Sigmoid colon (tissue), 7 donors: ENCODE results near the gene ADH1B. TPM values are rescaled to one million over a fixed set of nuclear protein-coding genes. Genes with fewer than 3 reads are reported as not detected.
"Not testable (repeated sequence)": the region's sequence is repeated elsewhere in the genome, so short reads cannot be mapped to it uniquely, and the experiment has no call there.

ENCODE experiments used
- DNase-seq: peaks from one replicate; pipeline ENCODE4 v3.0.0-alpha.2; 2019
- H3K27ac ChIP-seq, 4 donors: fragments of 200-600 bp; sonication (generic); one replicate each; pipeline ENCODE4 v1.5.1; 2016 to 2019; ENCODE audit warnings: mild to moderate bottlenecking in 1 of 4
- H3K27me3 ChIP-seq, 3 donors: fragments of 200-600 bp; sonication (generic); one replicate each; pipeline ENCODE4 v1.5.1; 2019; ENCODE audit warnings: mild to moderate bottlenecking in 1 of 3
- H3K36me3 ChIP-seq, 4 donors: fragments of 200-600 bp; sonication (generic); one replicate each; pipeline ENCODE4 v1.5.1; 2016 to 2019
- H3K4me1 ChIP-seq, 4 donors: fragments of 200-600 bp; sonication (generic); one replicate each; pipeline ENCODE4 v1.5.1; 2017 to 2019
- H3K4me3 ChIP-seq, 4 donors: fragments of 200-600 bp; sonication (generic); one replicate each; pipeline ENCODE4 v1.5.1; 2017 to 2019; ENCODE audit warnings: mild to moderate bottlenecking in 2 of 4, moderate library complexity in 1 of 4
- H3K9me3 ChIP-seq, 4 donors: fragments of 200-600 bp in 3 of 4; sonication (generic) in 3 of 4; one replicate each; pipeline versions ENCODE4 v1.5.1 to v1.6.1; 2013 to 2019
- EP300 ChIP-seq, 4 donors: sonication (generic); formaldehyde crosslinking; IDR thresholded peaks; one replicate each; pipeline ENCODE4 v1.6.1; 2017; ENCODE audit warnings: antibody characterized with exemption in 4 of 4
- POLR2A ChIP-seq, 2 donors: fragments of 450-650 bp; IDR thresholded peaks; one replicate each; pipeline ENCODE4 v1.6.1; 2016; ENCODE audit warnings: antibody characterized with exemption in 2 of 2, mild to moderate bottlenecking in 2 of 2, moderate library complexity in 2 of 2
- POLR2AphosphoS5 ChIP-seq, 4 donors: sonication (generic); formaldehyde crosslinking; IDR thresholded peaks; one replicate each; pipeline ENCODE4 v1.6.1; 2017; ENCODE audit warnings: antibody characterized with exemption in 4 of 4
- WGBS, 2 donors: extraction: QIAGEN DNeasy Blood & Tissue Kit; methylation state at CpG; one replicate each; pipeline ENCODE4 v1.1.7; 2013; 5-methylcytosine and 5-hydroxymethylcytosine counted together
- intact Hi-C: fragments of 100-400 bp; cut with DNase I; formaldehyde crosslinking; loops from one replicate; pipeline ENCODE4 v1.15.1; 2023
- polyA plus RNA-seq, 3 donors: library from polyadenylated mRNA; stranded (reverse); fragments of 200-250 nt; gene quantifications; one replicate each; pipeline ENCODE4 v1.2.3, GENCODE V29; 2013
- total RNA-seq, 4 donors: library from RNA; depleted of rRNA; stranded (reverse); fragments of >200 nt; gene quantifications; one replicate each; pipeline ENCODE4 v1.1.0, GENCODE V29; 2016
- TF ChIP-seq, protein P1 (sequence below), 4 experiments: fragments of 450-650 bp in 3 of 4; fragments of 200-600 bp in 1 of 4; IDR thresholded peaks; one replicate each; pipeline ENCODE4 v1.5.1; 2016 to 2019; ENCODE audit warnings: antibody characterized with exemption in 4 of 4, mild to moderate bottlenecking in 3 of 4, moderate library complexity in 2 of 4
- donor health status: healthy with polysubstance abuse.
- donor health status: Bipolar disorder and iron deficiency.
- donor health status: healthy.

The ADH1B gene
- total RNA-seq (100 to 1,000 TPM; 270 to 906 (median 466) TPM), polyA plus RNA-seq (100 to 1,000 TPM in 2 of 3 donors, 10 to 100 TPM in 1; 35.4 to 548 (median 171) TPM)

DNA sequence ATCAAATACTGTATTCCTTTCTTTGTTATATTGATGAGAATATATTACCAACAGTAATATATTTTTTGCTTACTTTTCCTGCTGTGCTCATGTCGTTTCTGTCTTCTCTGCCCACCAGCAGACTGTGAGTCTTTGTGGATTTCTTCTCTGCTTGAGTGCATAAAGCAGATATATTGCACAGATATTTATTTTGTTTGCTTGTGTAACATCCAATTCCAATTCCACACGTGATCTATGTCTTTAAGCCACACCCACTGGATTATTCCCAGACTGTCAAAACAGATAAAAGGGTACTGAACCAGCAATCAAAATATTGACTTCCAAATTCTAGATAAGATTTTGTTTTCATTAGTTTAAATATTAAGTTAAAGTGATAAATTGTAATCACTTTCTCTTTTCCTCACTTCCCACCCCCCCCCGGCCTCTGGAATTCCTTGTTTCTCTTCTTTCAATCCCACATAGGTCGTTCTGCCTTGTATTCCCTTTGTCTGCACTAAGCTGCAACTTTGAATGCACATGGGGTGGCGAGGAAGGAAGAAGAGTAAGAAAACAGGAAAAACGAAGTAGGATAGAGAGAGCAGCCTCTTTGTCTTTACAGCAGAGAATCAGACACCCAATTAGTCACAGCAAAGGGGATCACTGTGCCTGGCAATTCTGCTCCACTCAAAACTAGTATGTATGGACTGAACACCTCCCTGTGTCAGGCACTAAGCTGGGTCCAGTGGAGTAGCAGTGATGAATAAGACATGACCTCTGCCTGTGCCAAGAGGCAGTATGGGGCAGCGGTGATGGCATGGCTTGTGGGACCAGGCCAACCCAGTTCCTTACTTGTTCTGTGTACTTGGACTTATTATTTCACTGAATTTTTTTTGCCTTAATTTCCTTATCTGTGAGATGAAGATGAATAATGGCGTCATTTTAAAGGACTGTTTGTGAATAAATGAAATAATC is at the start of gene ADH1B:
TSS of gene ADH1B (minus strand) at position 161 of the 951 bp plus-strand sequence. CDS start at position 91, 70 bp downstream.
- Histone ChIP-seq H3K4me3 (peak within 1 kb of the TSS; percentile 22 to 35 (median 28)), H3K27ac (peak within 1 kb of the TSS; percentile 49 to 86 (median 80)), H3K36me3 (no peaks in the 10 kb centered on the region), H3K27me3 (no peaks in the 10 kb centered on the region), H3K4me1 (peaks cover 0 to 33% (median 24%) of the 10 kb centered on the region in 4 donors), H3K9me3 (no peaks in the 10 kb centered on the region)
- TF ChIP-seq POLR2AphosphoS5 (IDR thresholded peaks at IDR 0.05) (peak in 3 of 4 donors; percentile 38 to 76 (median 69)), POLR2A (IDR thresholded peaks at IDR 0.05) (peak in 1 of 2 donors; percentile 32), EP300 (IDR thresholded peaks at IDR 0.05) (no peak)
- TF ChIP-seq, protein P1, sequence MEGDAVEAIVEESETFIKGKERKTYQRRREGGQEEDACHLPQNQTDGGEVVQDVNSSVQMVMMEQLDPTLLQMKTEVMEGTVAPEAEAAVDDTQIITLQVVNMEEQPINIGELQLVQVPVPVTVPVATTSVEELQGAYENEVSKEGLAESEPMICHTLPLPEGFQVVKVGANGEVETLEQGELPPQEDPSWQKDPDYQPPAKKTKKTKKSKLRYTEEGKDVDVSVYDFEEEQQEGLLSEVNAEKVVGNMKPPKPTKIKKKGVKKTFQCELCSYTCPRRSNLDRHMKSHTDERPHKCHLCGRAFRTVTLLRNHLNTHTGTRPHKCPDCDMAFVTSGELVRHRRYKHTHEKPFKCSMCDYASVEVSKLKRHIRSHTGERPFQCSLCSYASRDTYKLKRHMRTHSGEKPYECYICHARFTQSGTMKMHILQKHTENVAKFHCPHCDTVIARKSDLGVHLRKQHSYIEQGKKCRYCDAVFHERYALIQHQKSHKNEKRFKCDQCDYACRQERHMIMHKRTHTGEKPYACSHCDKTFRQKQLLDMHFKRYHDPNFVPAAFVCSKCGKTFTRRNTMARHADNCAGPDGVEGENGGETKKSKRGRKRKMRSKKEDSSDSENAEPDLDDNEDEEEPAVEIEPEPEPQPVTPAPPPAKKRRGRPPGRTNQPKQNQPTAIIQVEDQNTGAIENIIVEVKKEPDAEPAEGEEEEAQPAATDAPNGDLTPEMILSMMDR (IDR thresholded peaks at IDR 0.05), result no peak
- 39 to 56% methylated on average over 8 of the region's 8 CpGs for WGBS, 2 donors
- no peak for DNase-seq
- intact Hi-C loops, result no loop called here

DNA sequence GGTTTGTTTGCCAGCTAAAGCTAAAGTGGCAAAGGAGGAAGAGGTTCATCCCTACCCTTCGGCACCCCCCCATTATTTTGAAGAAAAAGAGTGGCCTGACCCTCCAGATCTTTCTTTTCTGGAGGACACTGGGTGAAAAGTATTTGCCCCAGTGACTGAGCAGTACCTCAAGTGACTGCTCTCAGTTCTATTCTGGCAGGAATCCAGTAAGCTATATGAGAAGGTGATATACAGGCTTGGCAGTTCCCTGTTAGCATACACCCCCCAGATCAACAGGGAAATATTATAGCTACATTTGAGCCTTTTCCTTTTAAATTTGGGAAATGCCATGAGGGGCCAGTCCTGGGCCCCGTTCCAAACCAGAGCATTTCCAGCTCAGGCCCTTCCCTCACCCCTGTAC is 46.6 kb upstream of the ADH1B start:
- DNase-seq, H3K4me1 ChIP-seq, intact Hi-C loops, H3K36me3 ChIP-seq, H3K4me3 ChIP-seq, H3K9me3 ChIP-seq, H3K27me3 ChIP-seq, H3K27ac ChIP-seq: not testable (repeated sequence)
- 36 to 68% methylated on average over 2 of the region's 2 CpGs for WGBS, 2 donors

DNA sequence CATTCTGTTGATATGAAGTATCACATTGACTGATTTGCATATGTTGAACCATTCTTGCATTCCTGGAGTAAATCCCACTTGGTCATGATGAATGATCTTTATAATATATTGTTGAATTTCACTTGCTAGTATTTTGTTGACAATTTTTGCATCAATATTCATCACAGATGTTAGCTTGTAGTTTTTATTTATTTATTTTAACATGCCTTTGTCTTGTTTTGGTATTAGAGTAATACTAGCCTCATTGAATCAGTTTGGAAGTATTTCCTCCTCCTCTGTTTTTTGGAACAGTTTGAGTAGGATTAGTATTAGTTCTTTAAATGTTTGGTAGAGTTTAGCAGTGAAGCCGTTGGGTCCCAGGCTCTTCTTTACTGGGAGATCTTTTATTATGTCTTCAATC is 45.3 kb upstream of the ADH1B start:
- no peaks in the 10 kb centered on the region for H3K9me3 ChIP-seq
- H3K36me3 ChIP-seq, result no peaks in the 10 kb centered on the region
- WGBS, 2 donors, result 33 to 38% methylated on average over 1 of the region's 1 CpG
- no peak for DNase-seq
- TF ChIP-seq, protein P1 (IDR thresholded peaks at IDR 0.05), result no peak
- TF ChIP-seq EP300 (IDR thresholded peaks at IDR 0.05), result no peak
- TF ChIP-seq POLR2A (IDR thresholded peaks at IDR 0.05), result no peak
- TF ChIP-seq POLR2AphosphoS5 (IDR thresholded peaks at IDR 0.05), result no peak
- H3K4me1 ChIP-seq, result peaks cover 0 to 13% (median 5%) of the 10 kb centered on the region in 4 donors
- no peak overlapping the region for H3K4me3 ChIP-seq
- intact Hi-C loops, result no loop called here
- no peak overlapping the region for H3K27ac ChIP-seq
- H3K27me3 ChIP-seq, result no peaks in the 10 kb centered on the region

DNA sequence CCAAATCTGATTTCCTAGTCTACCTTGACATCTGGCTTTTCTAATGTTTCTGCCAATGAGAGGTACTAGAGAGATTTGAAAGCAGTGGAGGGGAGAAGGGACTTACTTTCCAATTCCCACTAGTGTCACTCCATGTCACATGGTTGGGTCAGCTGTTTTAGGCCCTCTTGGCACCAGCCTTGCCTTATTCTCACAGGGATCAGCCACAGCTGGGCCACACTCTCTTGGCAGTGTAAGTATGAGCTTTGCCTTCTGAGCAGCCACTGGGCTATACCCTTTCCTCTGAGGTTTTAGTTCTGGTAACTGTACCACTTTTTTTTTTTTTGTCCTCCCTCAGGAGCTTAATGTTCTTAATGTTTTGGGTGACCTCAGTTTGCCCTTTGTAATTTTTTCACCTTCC is 41.6 kb upstream of the ADH1B start:
- H3K9me3 ChIP-seq, result no peaks in the 10 kb centered on the region
- no peak for TF ChIP-seq POLR2AphosphoS5 (IDR thresholded peaks at IDR 0.05)
- no peak for TF ChIP-seq POLR2A (IDR thresholded peaks at IDR 0.05)
- TF ChIP-seq, protein P1 (IDR thresholded peaks at IDR 0.05), result no peak
- no peak for TF ChIP-seq EP300 (IDR thresholded peaks at IDR 0.05)
- H3K4me3 ChIP-seq, result no peak overlapping the region
- H3K36me3 ChIP-seq, result no peaks in the 10 kb centered on the region
- intact Hi-C loops, result no loop called here
- no peaks in the 10 kb centered on the region for H3K27me3 ChIP-seq
- peak overlapping the region in 3 of 4 donors; percentile 11 to 25 (median 16) for H3K27ac ChIP-seq
- no peak for DNase-seq
- H3K4me1 ChIP-seq, result peaks cover 0 to 23% (median 12%) of the 10 kb centered on the region in 4 donors

DNA sequence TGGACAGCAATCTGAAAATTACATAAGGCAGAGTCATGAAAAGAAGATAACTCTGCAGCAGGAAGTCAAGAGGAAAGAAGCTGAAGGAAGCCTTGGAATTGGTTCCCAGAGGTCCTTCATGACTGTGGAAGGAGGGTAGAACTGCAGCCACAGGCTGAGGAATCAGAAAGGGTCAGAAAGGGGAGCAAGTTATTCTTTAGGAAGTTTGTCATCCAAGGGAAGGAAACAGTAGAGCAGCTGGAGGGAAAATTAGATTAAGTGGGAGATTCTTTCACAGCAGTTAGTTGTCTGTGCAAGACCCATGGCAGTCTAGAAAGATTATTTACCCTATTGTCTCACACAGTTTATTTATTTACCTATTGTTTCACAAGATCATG is 40.7 kb upstream of the ADH1B start:
- intact Hi-C loops, result no loop called here
- no peaks in the 10 kb centered on the region for H3K36me3 ChIP-seq
- peak overlapping the region; percentile 11 to 43 (median 14) for H3K27ac ChIP-seq
- no peak overlapping the region for H3K4me3 ChIP-seq
- no peaks in the 10 kb centered on the region for H3K27me3 ChIP-seq
- DNase-seq, result no peak
- H3K9me3 ChIP-seq, result no peaks in the 10 kb centered on the region
- TF ChIP-seq, protein P1 (IDR thresholded peaks at IDR 0.05), result no peak
- TF ChIP-seq POLR2AphosphoS5 (IDR thresholded peaks at IDR 0.05), result no peak
- TF ChIP-seq EP300 (IDR thresholded peaks at IDR 0.05), result no peak
- no peak for TF ChIP-seq POLR2A (IDR thresholded peaks at IDR 0.05)
- H3K4me1 ChIP-seq, result peaks cover 0 to 27% (median 16%) of the 10 kb centered on the region in 4 donors
